DND-41 (cell line): ENCODE measurements around the gene BNC2.

Source experiments
- EZH2 ChIP-seq: IDR thresholded peaks from 3 replicates; pipeline ENCODE4 v1.6.1; 2012; ENCODE audit warnings: borderline replicate concordance, low read depth, mild to moderate bottlenecking, moderate library complexity, low read length, inconsistent platforms; ENCODE audit not compliant: severe bottlenecking
- TF ChIP-seq, protein P1 (sequence below): IDR thresholded peaks from 2 replicates; pipeline ENCODE4 v1.5.1; 2012; ENCODE audit warnings: borderline replicate concordance, low read length, moderate library complexity, mild to moderate bottlenecking; ENCODE audit not compliant: poor library complexity, severe bottlenecking; ENCODE audit errors: extremely low read depth

DNA sequence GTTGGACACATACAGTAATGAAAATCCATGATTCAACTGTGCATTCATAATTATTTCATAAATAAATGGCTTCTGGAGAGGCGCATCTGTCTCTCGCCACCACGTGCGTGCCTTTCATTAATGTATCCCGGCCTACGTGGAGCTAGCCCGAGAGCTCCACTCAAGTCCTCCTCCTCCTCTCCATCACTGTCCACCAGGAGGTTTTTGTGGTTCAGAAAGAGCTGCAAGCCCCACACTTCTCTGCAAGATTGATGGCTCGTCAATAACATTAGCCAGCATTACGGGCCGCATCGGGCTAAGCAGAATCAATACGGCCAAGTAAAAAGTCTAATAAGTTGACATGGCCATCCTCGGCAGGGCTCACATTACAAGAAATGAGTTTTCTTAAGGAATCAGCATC is 499.8 kb downstream of the BNC2 start:
- TF ChIP-seq, protein P1, sequence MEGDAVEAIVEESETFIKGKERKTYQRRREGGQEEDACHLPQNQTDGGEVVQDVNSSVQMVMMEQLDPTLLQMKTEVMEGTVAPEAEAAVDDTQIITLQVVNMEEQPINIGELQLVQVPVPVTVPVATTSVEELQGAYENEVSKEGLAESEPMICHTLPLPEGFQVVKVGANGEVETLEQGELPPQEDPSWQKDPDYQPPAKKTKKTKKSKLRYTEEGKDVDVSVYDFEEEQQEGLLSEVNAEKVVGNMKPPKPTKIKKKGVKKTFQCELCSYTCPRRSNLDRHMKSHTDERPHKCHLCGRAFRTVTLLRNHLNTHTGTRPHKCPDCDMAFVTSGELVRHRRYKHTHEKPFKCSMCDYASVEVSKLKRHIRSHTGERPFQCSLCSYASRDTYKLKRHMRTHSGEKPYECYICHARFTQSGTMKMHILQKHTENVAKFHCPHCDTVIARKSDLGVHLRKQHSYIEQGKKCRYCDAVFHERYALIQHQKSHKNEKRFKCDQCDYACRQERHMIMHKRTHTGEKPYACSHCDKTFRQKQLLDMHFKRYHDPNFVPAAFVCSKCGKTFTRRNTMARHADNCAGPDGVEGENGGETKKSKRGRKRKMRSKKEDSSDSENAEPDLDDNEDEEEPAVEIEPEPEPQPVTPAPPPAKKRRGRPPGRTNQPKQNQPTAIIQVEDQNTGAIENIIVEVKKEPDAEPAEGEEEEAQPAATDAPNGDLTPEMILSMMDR, result no peak
- no peak for TF ChIP-seq EZH2
